Measurements from ENCODE around the gene MRGPRE. TPM values are rescaled to one million over a fixed set of nuclear protein-coding genes. Genes with fewer than 3 reads are reported as not detected.

The MRGPRE gene
- total RNA-seq, 6 experiments from 2014 or later = not detected

- Mint-ChIP-seq H3K4me3 (no peak overlapping the region), H3K4me1 (ENCODE audit: low read depth) (peaks cover 13% of the 10 kb centered on the region; the same call in 1 of the 2 replicates), H3K27me3 (ENCODE audit: insufficient read depth) (peaks cover 30% of the 10 kb centered on the region), H3K36me3 (ENCODE audit: low read depth) (no peaks in the 10 kb centered on the region), H3K9me3 (no peaks in the 10 kb centered on the region), H3K27ac (no peak overlapping the region)
- DNase-seq = no peak
- no peak for TF ChIP-seq CTCF (IDR thresholded peaks at IDR 0.05)
Observed at GRCh38 chr11:3230636-3231549, 1.3 kb downstream of the MRGPRE start.

GRCh38 chr11:3229673-3230630, 2.3 kb downstream of the MRGPRE start:
- no peak for DNase-seq
- no peaks in the 10 kb centered on the region for H3K9me3 Mint-ChIP-seq
- TF ChIP-seq CTCF (IDR thresholded peaks at IDR 0.05) = no peak
- H3K27ac Mint-ChIP-seq = no peak overlapping the region
- H3K36me3 Mint-ChIP-seq (ENCODE audit: low read depth) = no peaks in the 10 kb centered on the region
- peaks cover 13% of the 10 kb centered on the region; the same call in 1 of the 2 replicates for H3K4me1 Mint-ChIP-seq (ENCODE audit: low read depth)
- peaks cover 22% of the 10 kb centered on the region for H3K27me3 Mint-ChIP-seq (ENCODE audit: insufficient read depth)
- no peak overlapping the region for H3K4me3 Mint-ChIP-seq

GRCh38 chr11:3228445-3228829, 3.8 kb downstream of the MRGPRE start:
- no peak overlapping the region for H3K27ac Mint-ChIP-seq
- DNase-seq = no peak
- peaks cover 21% of the 10 kb centered on the region for H3K27me3 Mint-ChIP-seq (ENCODE audit: insufficient read depth)
- TF ChIP-seq CTCF (IDR thresholded peaks at IDR 0.05) = no peak
- H3K36me3 Mint-ChIP-seq (ENCODE audit: low read depth) = no peaks in the 10 kb centered on the region
- peaks cover 13% of the 10 kb centered on the region; the same call in 1 of the 2 replicates for H3K4me1 Mint-ChIP-seq (ENCODE audit: low read depth)
- H3K9me3 Mint-ChIP-seq = no peaks in the 10 kb centered on the region
- H3K4me3 Mint-ChIP-seq = no peak overlapping the region

GRCh38 chr11:3227568-3228444, 4.4 kb downstream of the MRGPRE start:
- peaks cover 15% of the 10 kb centered on the region for H3K27me3 Mint-ChIP-seq (ENCODE audit: insufficient read depth)
- DNase-seq = no peak
- H3K4me3 Mint-ChIP-seq = no peak overlapping the region
- no peak overlapping the region for H3K27ac Mint-ChIP-seq
- peaks cover 13% of the 10 kb centered on the region; the same call in 1 of the 2 replicates for H3K4me1 Mint-ChIP-seq (ENCODE audit: low read depth)
- no peaks in the 10 kb centered on the region for H3K9me3 Mint-ChIP-seq
- H3K36me3 Mint-ChIP-seq (ENCODE audit: low read depth) = no peaks in the 10 kb centered on the region
- TF ChIP-seq CTCF (IDR thresholded peaks at IDR 0.05) = no peak
